Right renal cortex interstitium (tissue), 3 donors: ENCODE measurements around the gene ATP2A1. TPM values are rescaled to one million over a fixed set of nuclear protein-coding genes. Genes with fewer than 3 reads are reported as not detected.

Experiments used
- DNase-seq, 3 donors: peaks; one replicate each; pipeline ENCODE4 v3.0.0-alpha.2; 2013; ENCODE audit warnings: low read depth in 3 of 3, low spot score in 2 of 3
- polyA plus RNA-seq, 3 donors: library from polyadenylated mRNA; unstranded; fragments of 120-200 nt; gene quantifications; one replicate each; pipeline ENCODE4 v1.2.1, GENCODE V29; 2013; ENCODE audit not compliant: insufficient read length in 3 of 3

Gene ATP2A1
- polyA plus RNA-seq = 1 to 10 TPM; 2.2 to 3.9 (median 2.9) TPM

DNA sequence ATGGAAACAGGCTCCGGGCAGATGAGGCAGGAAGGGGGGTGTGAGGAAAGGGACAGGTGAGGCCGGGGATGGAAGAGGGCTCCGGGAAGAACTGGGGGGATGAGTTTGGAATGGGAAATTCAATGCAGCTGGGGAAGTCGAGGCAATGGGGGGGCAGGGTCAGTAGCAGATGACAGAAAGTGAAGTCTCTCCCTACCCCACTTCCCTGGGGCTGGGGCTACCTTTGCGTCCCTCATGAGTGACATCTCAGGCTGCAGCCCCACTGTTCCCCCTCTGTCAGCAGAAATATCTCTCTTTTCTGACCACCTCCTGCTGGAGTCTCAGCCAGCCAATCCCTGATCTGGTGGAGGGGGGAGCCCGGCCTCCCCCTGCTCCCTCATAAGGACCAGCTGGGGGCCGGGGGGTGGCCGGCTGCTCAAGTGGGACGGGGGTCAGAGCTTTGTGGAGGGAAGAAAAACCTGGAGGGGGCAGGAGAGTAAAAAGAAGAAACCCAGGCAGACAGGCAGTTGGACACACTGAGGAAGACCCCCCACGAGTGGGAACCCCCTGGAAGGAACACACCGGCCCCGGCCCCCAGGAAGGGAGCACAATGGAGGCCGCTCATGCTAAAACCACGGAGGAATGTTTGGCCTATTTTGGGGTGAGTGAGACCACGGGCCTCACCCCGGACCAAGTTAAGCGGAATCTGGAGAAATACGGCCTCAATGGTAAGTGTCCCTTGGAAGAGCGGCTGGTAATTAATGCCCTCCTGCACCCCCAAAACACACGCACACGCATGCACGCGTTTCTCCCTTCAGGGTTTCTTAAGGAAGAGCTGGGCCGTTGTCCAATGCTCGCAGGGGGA, at the start of gene ATP2A1:
ATP2A1 (plus strand) TSS at position 406 of the 844 bp plus-strand sequence; CDS start at position 590, 184 bp downstream.
- DNase-seq = no peak

DNA sequence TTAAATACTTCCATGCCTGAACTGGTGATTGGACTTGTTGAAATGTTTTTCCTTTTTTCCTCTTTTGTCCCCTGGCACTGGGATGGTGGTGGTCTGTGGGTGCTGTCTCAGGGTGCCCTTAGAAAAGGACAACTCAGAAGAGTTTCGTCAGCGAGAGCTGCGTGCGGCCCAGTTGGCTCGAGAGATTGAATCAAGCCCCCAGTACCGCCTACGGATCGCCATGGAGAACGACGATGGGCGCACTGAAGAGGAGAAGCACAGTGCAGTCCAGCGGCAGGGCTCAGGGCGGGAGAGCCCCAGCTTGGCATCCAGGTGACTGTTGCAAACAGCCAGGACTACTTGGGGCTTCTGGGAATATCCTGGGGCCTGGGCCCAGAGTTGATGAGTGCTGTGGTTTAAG, 48.5 kb upstream of the ATP2A1 start:
- DNase-seq = no peak

DNA sequence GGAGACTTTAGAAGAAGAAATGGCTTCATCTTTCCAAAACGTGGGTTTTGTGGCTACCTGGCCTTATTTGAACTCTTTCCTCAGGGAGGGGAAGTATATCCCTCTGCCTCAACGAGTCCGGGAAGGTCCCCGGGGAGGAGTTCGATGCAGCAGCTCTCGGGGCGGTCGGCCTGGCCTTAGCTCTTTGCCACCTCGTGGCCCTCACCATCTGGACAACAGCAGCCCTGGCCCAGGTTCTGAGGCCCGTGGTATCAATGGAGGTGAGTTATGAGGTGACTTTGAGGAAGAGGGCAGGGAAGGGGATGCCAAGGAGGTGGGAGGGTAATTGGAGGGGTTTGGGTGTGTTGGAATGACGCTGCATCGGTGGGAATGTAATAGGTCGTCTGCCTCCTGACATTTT, 47.8 kb upstream of the ATP2A1 start:
- no peak for DNase-seq

DNA sequence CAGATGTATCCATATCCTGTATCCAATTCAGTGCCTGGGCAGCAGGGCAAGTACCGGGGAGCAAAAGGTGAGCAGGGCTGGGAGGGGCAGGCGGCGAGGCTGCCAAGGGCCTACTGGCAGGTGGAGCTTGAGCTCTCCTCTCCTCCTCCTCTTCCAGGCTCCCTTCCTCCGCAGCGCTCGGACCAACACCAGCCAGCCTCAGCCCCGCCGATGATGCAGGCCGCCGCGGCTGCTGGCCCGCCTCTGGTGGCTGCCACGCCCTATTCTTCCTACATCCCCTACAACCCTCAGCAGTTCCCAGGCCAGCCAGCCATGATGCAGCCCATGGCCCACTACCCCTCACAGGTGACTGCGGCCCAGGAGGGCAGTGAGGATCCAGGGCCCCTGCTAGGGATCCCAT, 43.9 kb upstream of the ATP2A1 start:
- DNase-seq = no peak

DNA sequence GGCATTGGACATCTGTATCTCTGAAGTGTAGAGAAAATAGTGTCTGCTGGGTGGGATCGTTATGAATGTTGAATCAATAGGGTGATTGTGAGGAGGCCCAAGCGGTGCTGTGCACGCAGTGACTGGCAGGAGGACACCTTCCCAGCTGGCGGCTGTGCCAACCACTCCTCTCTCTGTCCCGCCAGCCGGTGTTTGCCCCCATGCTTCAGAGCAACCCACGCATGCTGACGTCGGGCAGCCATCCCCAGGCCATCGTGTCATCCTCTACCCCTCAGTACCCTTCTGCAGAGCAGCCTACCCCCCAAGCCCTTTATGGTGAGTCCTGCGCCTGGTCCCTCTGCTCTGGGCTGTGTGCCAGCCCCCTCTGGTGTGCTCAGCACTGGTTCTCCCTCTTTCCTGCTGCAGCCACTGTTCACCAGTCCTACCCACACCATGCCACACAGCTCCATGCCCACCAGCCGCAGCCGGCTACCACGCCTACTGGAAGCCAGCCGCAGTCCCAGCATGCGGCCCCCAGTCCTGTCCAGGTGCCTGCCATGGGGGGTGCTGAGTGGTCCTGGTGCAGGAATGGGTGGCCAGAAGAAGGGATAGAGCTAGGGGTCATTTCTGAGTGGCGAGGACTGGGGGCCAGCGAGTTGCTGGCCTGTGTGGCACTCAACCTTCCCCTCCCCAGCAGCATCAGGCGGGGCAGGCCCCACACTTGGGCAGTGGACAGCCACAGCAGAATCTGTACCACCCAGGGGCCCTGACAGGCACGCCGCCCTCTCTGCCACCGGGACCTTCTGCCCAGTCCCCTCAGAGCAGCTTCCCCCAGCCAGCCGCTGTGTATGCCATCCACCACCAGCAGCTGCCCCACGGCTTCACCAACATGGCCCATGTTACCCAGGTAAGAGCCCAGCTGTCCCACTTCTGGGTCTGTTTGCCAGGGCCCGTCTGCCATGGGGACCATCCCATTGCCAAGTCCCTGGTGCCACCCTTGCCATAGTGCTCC, 43.1 kb upstream of the ATP2A1 start:
- DNase-seq = no peak

DNA sequence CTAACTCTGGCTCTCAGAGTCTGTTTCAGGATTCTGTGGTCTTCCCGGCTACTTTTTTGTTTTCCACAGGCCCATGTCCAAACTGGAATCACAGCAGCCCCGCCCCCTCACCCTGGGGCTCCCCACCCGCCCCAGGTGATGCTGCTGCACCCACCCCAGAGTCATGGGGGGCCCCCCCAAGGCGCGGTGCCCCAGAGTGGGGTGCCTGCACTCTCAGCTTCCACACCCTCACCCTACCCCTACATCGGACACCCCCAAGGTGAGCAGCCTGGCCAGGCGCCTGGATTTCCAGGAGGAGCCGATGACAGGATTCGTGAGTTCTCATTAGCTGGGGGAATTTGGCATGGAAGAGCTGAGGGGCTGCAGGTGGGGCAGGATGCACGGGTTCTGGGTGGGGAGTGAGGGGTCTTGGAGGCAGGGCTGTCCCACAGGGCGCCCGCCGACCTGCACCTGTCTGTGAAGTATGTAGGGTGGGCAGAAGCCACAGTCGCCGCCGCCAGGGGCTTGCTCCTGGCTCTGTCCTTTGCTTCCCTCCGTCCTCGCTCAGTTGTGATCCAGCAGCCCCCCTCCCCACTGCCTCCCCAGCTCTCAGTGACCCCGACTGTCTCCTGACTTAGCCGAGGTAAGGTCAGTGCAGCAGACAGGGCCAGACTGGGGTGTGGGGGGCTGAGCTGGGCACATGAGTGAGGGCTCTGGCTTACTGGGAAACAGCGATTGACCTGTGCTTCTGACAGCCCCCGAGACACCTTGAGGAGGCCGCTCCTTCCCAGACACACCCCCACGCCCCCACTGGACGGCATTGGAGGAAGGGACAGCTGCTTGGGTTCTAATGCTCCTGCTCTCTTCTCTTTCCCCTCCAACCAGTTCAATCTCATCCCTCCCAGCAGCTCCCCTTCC, 42.2 kb upstream of the ATP2A1 start:
- no peak for DNase-seq

DNA sequence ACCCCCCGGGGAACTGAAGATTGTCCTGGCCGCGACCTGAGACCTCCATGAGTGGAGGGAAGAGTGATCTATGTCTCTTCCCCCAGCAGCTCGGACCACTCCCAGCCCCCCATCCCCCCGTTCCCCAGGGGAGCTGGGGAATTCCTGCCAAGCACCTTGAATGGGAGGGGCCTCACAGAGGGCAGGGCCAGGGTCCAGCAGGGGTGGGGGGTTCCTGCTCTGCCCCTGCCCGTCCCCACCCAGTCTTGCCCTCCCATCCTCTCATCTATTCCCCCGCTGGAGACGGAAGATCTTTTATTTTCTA, 41.6 kb upstream of the ATP2A1 start:
- DNase-seq = no peak

DNA sequence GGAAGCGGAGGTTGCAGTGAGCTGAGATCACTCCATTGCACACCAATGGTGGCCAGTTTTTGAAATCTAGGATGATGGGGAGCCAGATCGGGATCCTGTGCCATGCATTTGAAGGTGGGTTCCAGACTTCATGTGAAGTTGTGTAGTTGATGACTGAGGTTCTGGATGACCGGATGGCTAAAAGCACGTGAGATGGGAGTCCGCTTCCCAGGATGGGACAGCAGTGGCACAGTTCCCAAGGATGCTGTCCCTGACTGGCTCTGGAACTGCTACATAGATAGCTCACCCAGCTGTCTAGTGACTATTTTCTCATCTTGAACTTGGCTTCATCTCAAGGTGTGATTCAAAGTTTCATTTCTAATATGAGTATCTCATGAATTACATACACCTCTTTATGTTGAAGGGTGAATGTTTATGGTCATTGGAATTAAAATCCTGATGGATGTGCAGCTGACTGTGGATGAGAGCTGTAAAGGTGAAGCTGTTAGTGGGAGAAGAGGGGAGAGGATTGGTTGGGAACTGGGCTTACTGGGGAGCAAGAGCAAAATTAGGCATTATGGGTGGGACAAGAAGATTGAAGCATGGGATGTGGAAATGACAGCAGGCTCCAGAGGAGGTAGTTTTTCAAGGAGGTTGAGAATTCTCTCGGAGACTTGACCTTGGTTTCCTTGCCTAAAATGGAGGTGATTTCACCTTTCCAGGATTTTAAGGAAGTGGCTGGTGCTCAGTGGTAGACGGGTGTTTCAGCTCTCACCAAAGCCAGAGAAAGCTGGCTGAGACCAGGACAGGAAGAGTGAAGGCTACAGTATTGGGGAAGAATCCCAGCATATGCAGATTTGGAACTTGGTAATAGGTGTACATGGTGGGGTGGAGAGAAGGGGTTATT, 40.4 kb upstream of the ATP2A1 start:
- no peak for DNase-seq

DNA sequence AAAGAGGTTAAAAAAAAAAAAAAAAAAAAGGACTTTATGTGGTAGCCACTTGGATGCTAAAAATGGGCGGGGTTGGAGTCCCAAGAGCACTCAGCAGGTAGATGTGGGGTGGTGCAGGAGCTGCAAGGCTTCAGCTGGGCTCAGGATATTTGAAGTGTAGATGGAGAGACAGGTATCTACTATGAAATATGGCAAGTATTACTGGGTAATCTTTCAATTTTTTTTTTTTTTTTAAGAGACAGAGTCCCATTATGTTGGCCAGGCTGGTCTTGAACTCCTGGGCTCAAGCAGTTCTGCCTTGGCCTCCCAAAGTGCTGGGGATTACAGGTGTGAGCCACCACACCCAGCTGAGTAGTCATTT, 39.8 kb upstream of the ATP2A1 start:
- no peak for DNase-seq

DNA sequence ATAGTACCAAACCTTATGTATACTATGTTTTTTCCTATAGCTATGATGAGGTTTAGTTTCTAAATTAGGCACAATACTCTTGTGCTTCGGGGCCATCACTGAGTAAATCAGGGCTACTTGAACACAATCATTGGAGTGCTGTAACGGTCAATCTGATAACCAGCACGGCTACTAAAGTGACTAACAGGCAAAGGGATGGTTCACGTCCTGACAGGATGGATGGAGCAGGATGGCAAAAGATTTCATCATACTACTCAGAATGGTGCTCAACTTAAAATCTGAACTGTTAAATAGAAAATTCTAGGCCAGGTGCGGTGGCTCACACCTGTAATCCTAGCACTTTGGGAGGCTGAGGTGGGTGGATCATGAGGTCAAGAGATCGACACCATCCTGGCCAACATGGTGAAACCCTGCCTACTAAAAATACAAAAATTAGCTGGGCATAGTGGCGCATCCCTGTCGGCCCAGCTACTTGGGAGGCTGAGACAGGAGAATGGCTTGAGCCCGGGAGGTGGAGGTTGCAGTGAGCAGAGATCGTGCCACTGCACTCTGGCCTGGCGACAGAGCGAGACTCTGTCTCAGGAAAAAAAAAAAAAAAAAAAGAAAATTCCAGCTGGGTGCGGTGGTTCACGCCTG, 39.2 kb upstream of the ATP2A1 start:
- no peak for DNase-seq

DNA sequence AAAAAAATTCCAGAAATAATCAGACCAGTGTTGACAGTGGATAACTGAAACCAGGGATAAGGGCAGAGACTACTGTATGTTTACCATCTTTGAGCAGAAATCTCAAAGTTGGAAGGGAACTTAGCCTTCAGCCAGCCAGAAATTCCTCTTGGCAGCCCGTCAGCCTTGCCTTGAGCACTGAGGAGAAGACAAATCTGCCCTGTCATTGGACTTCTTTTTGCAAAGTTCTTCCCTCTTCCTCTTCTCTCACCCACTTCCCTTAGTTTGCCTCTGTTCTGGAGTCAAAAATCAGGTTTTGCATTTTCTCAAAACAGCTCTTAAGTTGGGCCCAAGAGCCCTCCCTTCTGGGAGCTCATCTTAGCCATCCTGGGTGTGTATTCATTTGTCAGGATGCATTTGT, 38.4 kb upstream of the ATP2A1 start:
- DNase-seq = no peak

DNA sequence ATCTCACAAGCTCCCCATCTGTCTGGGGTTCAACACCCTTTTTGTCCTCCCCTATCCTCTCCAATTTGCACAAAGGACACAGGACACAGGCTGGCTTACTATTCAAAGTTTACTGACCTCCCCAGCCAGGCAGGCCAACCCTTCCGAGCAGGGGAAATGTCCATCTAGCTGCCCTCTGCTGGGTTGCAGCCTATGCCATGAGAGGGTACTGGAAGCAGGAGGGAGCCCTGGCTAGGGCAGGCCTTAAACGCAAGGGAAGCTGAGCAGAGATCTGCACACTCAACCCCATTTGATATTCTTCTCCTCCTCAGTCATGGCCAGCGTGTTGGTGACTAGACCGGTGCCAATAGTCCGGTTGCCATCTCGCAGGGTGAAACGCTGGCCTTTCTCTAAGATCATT, 35.6 kb upstream of the ATP2A1 start:
- no peak for DNase-seq

DNA sequence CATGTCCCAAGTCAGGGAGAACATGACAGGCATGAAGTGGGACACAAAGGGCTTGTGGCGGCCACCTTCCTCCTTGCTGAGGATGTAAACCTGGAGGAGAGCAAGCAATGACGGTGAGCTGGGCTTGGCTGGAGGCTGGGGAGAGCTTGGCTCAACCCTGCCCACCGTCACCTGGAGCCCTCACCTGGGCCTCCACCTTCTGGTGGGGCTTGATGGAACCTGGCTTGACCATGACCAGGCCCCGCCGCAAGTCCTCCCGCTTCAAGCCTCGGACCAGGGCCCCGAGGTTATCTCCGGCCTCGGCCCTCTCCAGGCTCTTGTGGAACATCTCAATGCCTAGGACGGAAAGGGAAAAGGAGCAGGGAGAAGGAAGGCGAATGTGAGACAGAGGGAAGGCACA, 34.5 kb upstream of the ATP2A1 start:
- no peak for DNase-seq

DNA sequence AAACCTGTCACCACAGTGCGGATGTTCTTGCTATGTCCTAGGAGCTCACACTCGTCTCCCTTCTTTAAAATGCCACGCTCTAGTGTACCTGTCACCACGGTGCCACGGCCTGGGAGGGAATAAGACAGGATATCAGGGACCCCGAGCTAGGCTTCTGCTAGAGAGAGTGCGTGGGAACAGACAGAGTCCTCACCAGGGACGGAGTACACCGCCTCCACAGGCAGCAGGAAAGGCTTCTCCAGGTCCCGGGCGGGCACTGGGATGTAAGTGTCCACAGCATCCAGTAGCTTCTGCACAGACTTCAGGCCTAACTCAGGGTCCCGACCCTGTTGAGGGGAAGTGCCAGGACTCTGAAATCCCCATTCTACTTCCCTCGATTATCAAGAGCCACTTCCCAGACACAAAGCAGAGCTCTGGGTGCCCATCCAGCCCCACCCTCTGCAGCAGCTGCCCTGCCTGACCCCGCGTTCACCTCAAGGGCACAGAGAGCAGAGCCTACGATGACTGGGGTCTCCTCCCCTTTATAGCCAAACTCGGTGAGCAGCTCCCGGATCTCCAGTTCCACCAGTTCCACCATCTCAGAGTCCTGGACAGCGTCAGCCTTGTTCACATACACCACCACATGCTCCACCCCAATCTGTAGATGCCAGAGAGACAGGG, 33.9 kb upstream of the ATP2A1 start:
- no peak for DNase-seq

DNA sequence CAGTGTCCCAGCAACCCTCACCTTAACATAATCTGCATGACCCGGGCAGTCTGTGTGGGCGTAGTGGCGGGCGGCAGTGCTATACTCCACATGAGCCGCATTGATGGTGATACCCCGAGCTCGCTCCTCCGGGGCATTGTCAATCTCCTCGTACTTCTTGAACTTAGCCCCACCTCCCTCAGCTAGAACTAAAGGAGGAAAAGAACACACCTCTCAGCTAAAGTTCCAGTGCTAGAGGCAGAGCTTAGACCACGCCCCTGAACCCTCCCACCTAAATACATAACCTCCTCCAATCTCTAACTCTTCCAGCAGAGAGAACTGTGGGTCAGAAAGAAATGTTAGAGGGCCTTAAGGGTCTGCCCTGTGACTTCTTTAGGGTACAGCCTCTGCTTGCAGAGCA, 33.0 kb upstream of the ATP2A1 start:
- no peak for DNase-seq

DNA sequence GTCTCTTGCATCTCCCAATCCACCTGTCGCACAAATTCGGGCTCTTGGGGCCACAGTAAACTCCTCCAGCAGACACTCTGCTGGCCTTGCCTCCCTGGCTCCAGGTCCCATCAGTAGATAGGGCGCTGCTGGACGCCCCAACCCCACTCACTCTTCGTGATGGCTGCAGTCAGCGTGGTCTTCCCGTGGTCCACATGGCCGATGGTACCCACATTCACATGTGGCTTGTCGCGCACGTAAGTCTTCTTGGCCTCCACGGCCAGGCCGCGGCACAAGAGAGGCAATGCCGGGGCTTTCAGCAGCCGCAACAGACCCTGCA, 32.6 kb upstream of the ATP2A1 start:
- no peak for DNase-seq

DNA sequence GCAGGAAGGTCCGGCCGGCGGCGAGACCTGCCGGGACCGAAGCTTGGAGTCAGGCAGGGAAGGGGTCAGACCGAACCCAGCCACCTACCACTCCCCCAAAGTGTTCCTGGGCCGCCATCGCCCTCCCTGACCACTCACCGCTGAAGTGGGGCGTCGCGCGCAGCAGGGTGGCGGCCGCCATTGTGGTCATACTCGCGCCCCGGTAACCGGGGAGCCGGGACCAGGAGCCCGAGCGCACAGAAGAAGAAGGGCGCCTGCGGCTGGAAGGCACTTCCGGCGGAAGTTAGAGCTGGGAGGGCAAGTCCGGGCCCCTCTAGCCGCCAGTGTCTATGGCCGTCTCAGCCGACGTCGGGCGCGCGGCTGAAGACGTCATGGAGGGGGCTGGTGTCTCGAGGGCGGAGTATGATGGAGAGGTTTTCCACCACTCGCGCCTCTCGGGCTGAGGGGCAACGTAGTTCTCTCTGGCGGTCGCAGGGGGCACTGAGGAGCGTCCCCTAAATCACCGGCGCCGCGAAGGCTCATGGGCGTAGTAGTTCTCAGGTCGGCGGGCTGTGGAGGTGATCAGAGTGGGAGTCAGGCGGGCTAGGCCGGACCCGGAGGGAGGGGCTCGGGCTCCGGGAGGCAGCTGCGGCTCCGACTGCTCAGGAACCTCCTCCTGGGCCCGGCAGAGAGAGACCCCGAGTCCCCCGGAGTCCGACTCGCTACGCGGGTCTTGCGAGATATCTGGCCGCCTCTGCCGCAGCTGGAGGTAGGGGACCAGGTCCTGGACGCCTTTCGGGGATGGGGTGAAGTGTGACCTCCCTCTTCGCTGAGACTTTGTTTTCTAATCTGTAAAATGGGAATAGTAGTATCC, 32.0 kb upstream of the ATP2A1 start, which contains the start of gene TUFM:
TUFM (minus strand) TSS at position 269 of the 853 bp plus-strand sequence; CDS start at position 190, 79 bp downstream.
- DNase-seq = peak; percentile 90 to 98 (median 94)

DNA sequence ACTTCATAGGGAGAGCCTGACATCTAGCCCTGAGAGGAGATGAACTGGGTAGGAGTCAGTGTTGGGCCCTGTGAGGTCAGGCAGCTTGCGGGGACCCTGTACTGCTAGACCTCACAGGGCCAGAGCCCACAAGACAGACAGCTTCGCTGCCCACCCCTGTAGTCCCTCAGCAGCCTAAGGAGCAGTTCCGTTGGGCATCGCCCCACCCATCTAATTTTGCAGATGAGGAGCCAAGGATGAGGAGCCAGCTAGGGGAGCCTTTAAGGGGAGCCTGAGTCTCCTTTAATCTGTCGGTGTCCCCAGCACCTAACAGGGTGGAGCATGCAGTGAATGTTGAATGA, 31.4 kb upstream of the ATP2A1 start:
- DNase-seq = no peak
